Spleen (tissue), 11 donors: ENCODE results near the gene DRD3. TPM values are rescaled to one million over a fixed set of nuclear protein-coding genes. Genes with fewer than 3 reads are reported as not detected.

Experiments
- DNase-seq: peaks from one replicate; pipeline ENCODE4 v3.0.0-alpha.2; 2020
- H3K27ac ChIP-seq, 8 donors: fragments of 200-600 bp; sonication (generic) in 7 of 8; 1 replicate in 4 of 8; 2 replicates in 4 of 8; pipeline versions ENCODE4 v1.5.0 to v1.8.0; 2016 to 2021; ENCODE audit warnings: inconsistent platforms in 4 of 8, mild to moderate bottlenecking in 4 of 8, moderate library complexity in 1 of 8
- H3K27me3 ChIP-seq, 7 donors: fragments of 200-600 bp; sonication (generic) in 6 of 7; replicated peaks in 1 of 7; 1 replicate in 4 of 7; 2 replicates in 3 of 7; pipeline versions ENCODE4 v1.5.0 to v1.8.0; 2016 to 2021; ENCODE audit warnings: inconsistent platforms in 3 of 7, mild to moderate bottlenecking in 1 of 7
- H3K36me3 ChIP-seq, 6 donors: fragments of 200-600 bp; sonication (generic) in 5 of 6; 1 replicate in 4 of 6; 2 replicates in 2 of 6; pipeline versions ENCODE4 v1.5.0 to v1.8.0; 2016 to 2021; ENCODE audit warnings: inconsistent platforms in 2 of 6
- H3K4me1 ChIP-seq, 6 donors: fragments of 200-600 bp; sonication (generic) in 5 of 6; 1 replicate in 3 of 6; 2 replicates in 3 of 6; pipeline versions ENCODE4 v1.5.0 to v1.8.0; 2016 to 2021; ENCODE audit warnings: inconsistent platforms in 3 of 6
- H3K4me3 ChIP-seq, 8 donors: fragments of 200-600 bp; sonication (generic) in 7 of 8; 1 replicate in 4 of 8; 2 replicates in 4 of 8; pipeline versions ENCODE4 v1.5.0 to v1.8.0; 2016 to 2021; ENCODE audit warnings: inconsistent platforms in 4 of 8, mild to moderate bottlenecking in 4 of 8, moderate library complexity in 2 of 8
- H3K9me3 ChIP-seq, 8 donors: fragments of 200-600 bp; sonication (generic) in 7 of 8; 1 replicate in 4 of 8; 2 replicates in 4 of 8; pipeline versions ENCODE4 v1.5.0 to v1.8.0; 2016 to 2021; ENCODE audit warnings: inconsistent platforms in 4 of 8
- CTCF ChIP-seq, 11 experiments: fragments of 200-600 bp in 7 of 11; fragments of 450-650 bp in 4 of 11; sonication (generic) in 4 of 11; IDR thresholded peaks in 8 of 11; conservative IDR thresholded peaks in 3 of 11; 1 replicate in 7 of 11; 2 replicates in 4 of 11; pipeline versions ENCODE4 v1.4.0 to v1.8.0; 2016 to 2021; ENCODE audit warnings: antibody characterized with exemption in 11 of 11, inconsistent platforms in 4 of 11, mild to moderate bottlenecking in 1 of 11
- POLR2A ChIP-seq, 3 donors: fragments of 450-650 bp; IDR thresholded peaks; one replicate each; pipeline ENCODE4 v1.5.1; 2017; ENCODE audit warnings: antibody characterized with exemption in 3 of 3, mild to moderate bottlenecking in 1 of 3
- POLR2AphosphoS5 ChIP-seq, 3 donors: sonication (generic); formaldehyde crosslinking; IDR thresholded peaks; one replicate each; pipeline ENCODE4 v1.5.1; 2017; ENCODE audit warnings: antibody characterized with exemption in 3 of 3
- WGBS, 5 donors: extraction: QIAGEN DNeasy Blood & Tissue Kit in 3 of 5; methylation state at CpG; one replicate each; pipeline versions ENCODE4 v1.1.5 to v1.1.7; 2013 to 2018; 5-methylcytosine and 5-hydroxymethylcytosine counted together
- intact Hi-C: fragments of 100-400 bp; cut with DNase I; formaldehyde crosslinking; loops from one replicate; pipeline ENCODE4 v1.15.0; 2023; ENCODE audit warnings: low total_unique reads
- polyA plus RNA-seq, 3 donors: library from polyadenylated mRNA; stranded (reverse); fragments of 200-250 nt; gene quantifications; one replicate each; pipeline ENCODE4 v1.2.1, GENCODE V29; 2013
- total RNA-seq, 7 donors: library from RNA; depleted of rRNA in 3 of 7; stranded (reverse); fragments of >200 nt in 3 of 7; fragmentation: NEBNext Ultra II Directional in 4 of 7; extraction: Animal tissue kit (Norgen Biotek cat#: 25700) in 4 of 7; gene quantifications; one replicate each; pipeline versions ENCODE4 v1.1.0 to v1.2.1, GENCODE V29; 2016 to 2021
- donor health status: healthy with polysubstance abuse.
- donor health status: DM: no; HTN: no; CAD: no; lungs with moderate emphysema.
- donor health status: DM: no; HTN: no; CAD: no.
- donor health status: Bipolar disorder and iron deficiency.
- donor health status: healthy.
- donor health status: DM: no; HTN: no; CAD: no.
- donor health status: DM: yes; HTN: yes; CAD: no.

DRD3 gene
- total and polyA plus RNA-seq, 10 donors = 0.30 TPM; not detected in 9

- intact Hi-C loops = no loop called here
- Histone ChIP-seq H3K27ac (no peak overlapping the region), H3K36me3 (no peaks in the 10 kb centered on the region), H3K9me3 (no peaks in the 10 kb centered on the region), H3K27me3 (no peaks in the 10 kb centered on the region), H3K4me1 (no peaks in the 10 kb centered on the region), H3K4me3 (no peak overlapping the region)
- TF ChIP-seq CTCF (IDR thresholded peaks at IDR 0.05 in 8 of 11, conservative IDR thresholded peaks at IDR 0.05 in 3 of 11) = no peak
- no peak for TF ChIP-seq POLR2AphosphoS5 (IDR thresholded peaks at IDR 0.05)
- TF ChIP-seq POLR2A (IDR thresholded peaks at IDR 0.05) = no peak
- no peak for DNase-seq
- WGBS, 5 donors = 83 to 96% (median 89%) methylated on average over 1 of the region's 1 CpG
These were observed 50.6 kb downstream of the DRD3 start for GRCh38 chr3:114128231-114128630.

- intact Hi-C loops = no loop called here
- no peak for DNase-seq
- 94 to 97% (median 95%) methylated on average over 3 of the region's 3 CpGs for WGBS, 5 donors
- Histone ChIP-seq H3K4me3 (no peak overlapping the region), H3K9me3 (no peaks in the 10 kb centered on the region), H3K27me3 (no peaks in the 10 kb centered on the region), H3K36me3 (no peaks in the 10 kb centered on the region), H3K27ac (no peak overlapping the region), H3K4me1 (peaks cover 0 to 4% (median 0%) of the 10 kb centered on the region in 6 donors)
- TF ChIP-seq POLR2AphosphoS5 (IDR thresholded peaks at IDR 0.05) = no peak
- TF ChIP-seq CTCF (IDR thresholded peaks at IDR 0.05 in 8 of 11, conservative IDR thresholded peaks at IDR 0.05 in 3 of 11) = no peak
- TF ChIP-seq POLR2A (IDR thresholded peaks at IDR 0.05) = no peak
These were observed 51.3 kb downstream of the DRD3 start for GRCh38 chr3:114127517-114127916.

GRCh38 chr3:114126461-114126860 is 52.4 kb downstream of the DRD3 start:
- Histone ChIP-seq H3K4me3 (no peak overlapping the region), H3K4me1 (peaks cover 0 to 12% (median 6%) of the 10 kb centered on the region in 6 donors), H3K27me3 (no peaks in the 10 kb centered on the region), H3K36me3 (no peaks in the 10 kb centered on the region), H3K27ac (no peak overlapping the region), H3K9me3 (no peaks in the 10 kb centered on the region)
- DNase-seq = no peak
- TF ChIP-seq CTCF (IDR thresholded peaks at IDR 0.05 in 8 of 11, conservative IDR thresholded peaks at IDR 0.05 in 3 of 11) (no peak), POLR2AphosphoS5 (IDR thresholded peaks at IDR 0.05) (no peak), POLR2A (IDR thresholded peaks at IDR 0.05) (no peak)
- intact Hi-C loops = no loop called here
- WGBS, 5 donors = 84 to 95% (median 89%) methylated on average over 1 of the region's 1 CpG

GRCh38 chr3:114122027-114122709 is 56.7 kb downstream of the DRD3 start:
- no peak for DNase-seq
- intact Hi-C loops = no loop called here
- WGBS, 5 donors = 60 to 71% (median 63%) methylated on average over 4 of the region's 4 CpGs
- peak in 2 of 11 experiments; percentile 6 for TF ChIP-seq CTCF (IDR thresholded peaks at IDR 0.05 in 8 of 11, conservative IDR thresholded peaks at IDR 0.05 in 3 of 11)
- no peak for TF ChIP-seq POLR2A (IDR thresholded peaks at IDR 0.05)
- TF ChIP-seq POLR2AphosphoS5 (IDR thresholded peaks at IDR 0.05) = peak in 1 of 3 donors; percentile 74
- Histone ChIP-seq H3K4me3 (no peak overlapping the region), H3K4me1 (peaks cover 0 to 12% (median 6%) of the 10 kb centered on the region in 6 donors), H3K9me3 (no peaks in the 10 kb centered on the region), H3K27me3 (no peaks in the 10 kb centered on the region), H3K36me3 (no peaks in the 10 kb centered on the region), H3K27ac (peak overlapping the region in 7 of 8 donors; percentile 46 to 73 (median 67))
